ENCODE results near the gene SIRT3.

Gene SIRT3

DNA sequence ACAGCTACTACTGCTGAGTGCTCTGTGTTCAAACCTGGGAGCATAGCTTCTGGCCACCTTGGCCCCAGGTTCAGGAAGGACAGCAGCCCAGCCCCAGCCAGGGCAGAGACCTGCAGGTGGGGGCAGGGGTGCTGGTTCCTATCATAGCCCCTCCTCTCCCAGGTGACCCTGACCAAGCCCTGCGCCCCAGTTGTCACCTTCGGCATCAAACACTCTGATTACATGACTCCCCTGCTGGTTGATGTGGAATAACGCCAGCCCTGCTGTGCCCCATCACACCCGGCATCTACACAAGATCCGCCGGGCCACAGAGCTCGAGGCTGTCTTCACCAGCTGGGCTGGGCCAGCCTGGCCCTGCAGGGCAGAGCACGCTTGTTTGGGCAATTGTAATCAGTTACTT, 36.4 kb downstream of the SIRT3 start:
- peak; percentile 12; the same call in 2 of the 3 replicates for ATAC-seq
- TF ChIP-seq SNAI2 (CRISPR knock-in tag; IDR thresholded peaks at IDR 0.05) (no peak), ESRRG (CRISPR knock-in tag; IDR thresholded peaks at IDR 0.05) (no peak), ISL1 (CRISPR knock-in tag; IDR thresholded peaks at IDR 0.05) (no peak), OSR1 (CRISPR knock-in tag; IDR thresholded peaks at IDR 0.05) (no peak), RARB (CRISPR knock-in tag; IDR thresholded peaks at IDR 0.05) (no peak), ZC3H10 (CRISPR knock-in tag; IDR thresholded peaks at IDR 0.05) (no peak), GLIS3 (CRISPR knock-in tag; IDR thresholded peaks at IDR 0.05) (no peak), ZFP3 (CRISPR knock-in tag; IDR thresholded peaks at IDR 0.05) (no peak), ZNF70 (CRISPR knock-in tag; IDR thresholded peaks at IDR 0.05) (no peak), TCF4 (CRISPR knock-in tag; IDR thresholded peaks at IDR 0.05; ENCODE audit: borderline replicate concordance) (no peak), CSDC2 (CRISPR knock-in tag; IDR thresholded peaks at IDR 0.05) (no peak), ZNF565 (CRISPR knock-in tag; conservative IDR thresholded peaks at IDR 0.05; ENCODE audit: low read depth) (no peak), TOX (CRISPR knock-in tag; IDR thresholded peaks at IDR 0.05; ENCODE audit: borderline replicate concordance) (no peak), PPARA (CRISPR knock-in tag; IDR thresholded peaks at IDR 0.05; ENCODE audit: borderline replicate concordance) (no peak), ZNF8 (CRISPR knock-in tag; IDR thresholded peaks at IDR 0.05) (no peak)
- TF ChIP-seq, protein P1, sequence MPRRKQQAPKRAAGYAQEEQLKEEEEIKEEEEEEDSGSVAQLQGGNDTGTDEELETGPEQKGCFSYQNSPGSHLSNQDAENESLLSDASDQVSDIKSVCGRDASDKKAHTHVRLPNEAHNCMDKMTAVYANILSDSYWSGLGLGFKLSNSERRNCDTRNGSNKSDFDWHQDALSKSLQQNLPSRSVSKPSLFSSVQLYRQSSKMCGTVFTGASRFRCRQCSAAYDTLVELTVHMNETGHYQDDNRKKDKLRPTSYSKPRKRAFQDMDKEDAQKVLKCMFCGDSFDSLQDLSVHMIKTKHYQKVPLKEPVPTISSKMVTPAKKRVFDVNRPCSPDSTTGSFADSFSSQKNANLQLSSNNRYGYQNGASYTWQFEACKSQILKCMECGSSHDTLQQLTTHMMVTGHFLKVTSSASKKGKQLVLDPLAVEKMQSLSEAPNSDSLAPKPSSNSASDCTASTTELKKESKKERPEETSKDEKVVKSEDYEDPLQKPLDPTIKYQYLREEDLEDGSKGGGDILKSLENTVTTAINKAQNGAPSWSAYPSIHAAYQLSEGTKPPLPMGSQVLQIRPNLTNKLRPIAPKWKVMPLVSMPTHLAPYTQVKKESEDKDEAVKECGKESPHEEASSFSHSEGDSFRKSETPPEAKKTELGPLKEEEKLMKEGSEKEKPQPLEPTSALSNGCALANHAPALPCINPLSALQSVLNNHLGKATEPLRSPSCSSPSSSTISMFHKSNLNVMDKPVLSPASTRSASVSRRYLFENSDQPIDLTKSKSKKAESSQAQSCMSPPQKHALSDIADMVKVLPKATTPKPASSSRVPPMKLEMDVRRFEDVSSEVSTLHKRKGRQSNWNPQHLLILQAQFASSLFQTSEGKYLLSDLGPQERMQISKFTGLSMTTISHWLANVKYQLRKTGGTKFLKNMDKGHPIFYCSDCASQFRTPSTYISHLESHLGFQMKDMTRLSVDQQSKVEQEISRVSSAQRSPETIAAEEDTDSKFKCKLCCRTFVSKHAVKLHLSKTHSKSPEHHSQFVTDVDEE (CRISPR knock-in tag; IDR thresholded peaks at IDR 0.05), result no peak
- TF ChIP-seq, protein P2, sequence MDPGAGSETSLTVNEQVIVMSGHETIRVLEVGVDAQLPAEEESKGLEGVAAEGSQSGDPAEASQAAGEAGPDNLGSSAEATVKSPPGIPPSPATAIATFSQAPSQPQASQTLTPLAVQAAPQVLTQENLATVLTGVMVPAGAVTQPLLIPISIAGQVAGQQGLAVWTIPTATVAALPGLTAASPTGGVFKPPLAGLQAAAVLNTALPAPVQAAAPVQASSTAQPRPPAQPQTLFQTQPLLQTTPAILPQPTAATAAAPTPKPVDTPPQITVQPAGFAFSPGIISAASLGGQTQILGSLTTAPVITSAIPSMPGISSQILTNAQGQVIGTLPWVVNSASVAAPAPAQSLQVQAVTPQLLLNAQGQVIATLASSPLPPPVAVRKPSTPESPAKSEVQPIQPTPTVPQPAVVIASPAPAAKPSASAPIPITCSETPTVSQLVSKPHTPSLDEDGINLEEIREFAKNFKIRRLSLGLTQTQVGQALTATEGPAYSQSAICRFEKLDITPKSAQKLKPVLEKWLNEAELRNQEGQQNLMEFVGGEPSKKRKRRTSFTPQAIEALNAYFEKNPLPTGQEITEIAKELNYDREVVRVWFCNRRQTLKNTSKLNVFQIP (CRISPR knock-in tag; IDR thresholded peaks at IDR 0.05; ENCODE audit: borderline replicate concordance, low read depth), result no peak

DNA sequence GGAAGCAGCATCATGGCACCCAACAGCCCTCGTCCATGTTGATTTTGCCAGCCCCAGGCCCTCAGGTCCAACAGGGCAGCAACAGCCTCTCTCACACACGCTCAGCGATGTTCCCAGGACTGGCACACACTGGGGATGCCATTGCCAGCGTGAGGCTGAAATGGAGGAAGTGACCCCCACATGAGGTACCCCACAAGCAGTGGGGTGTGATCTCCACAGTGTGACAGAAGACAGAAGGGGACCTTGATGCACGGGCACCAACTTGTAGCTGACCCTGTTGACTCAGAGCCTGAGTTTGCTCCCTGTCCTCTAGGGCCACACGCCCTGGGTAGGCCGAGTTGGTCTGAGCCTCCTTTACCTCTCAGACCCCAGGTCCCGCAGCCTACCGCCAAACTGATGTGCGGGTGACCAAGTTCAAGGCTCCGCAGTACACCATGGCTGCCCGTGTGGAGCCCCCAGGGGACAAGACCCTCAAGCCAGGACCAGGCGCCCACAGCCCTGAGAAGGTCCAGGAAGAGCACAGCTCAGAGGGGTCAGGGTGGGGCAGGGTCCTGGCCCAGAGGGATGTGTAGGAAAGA, 37.0 kb downstream of the SIRT3 start:
- ATAC-seq, result peak; percentile 14; the same call in 2 of the 3 replicates
- TF ChIP-seq ZNF8 (CRISPR knock-in tag; IDR thresholded peaks at IDR 0.05) (no peak), ZFP30 (CRISPR knock-in tag; IDR thresholded peaks at IDR 0.05) (no peak), PPARA (CRISPR knock-in tag; IDR thresholded peaks at IDR 0.05; ENCODE audit: borderline replicate concordance) (no peak), OSR1 (CRISPR knock-in tag; IDR thresholded peaks at IDR 0.05) (no peak), SNAI2 (CRISPR knock-in tag; IDR thresholded peaks at IDR 0.05) (no peak), TCF4 (CRISPR knock-in tag; IDR thresholded peaks at IDR 0.05; ENCODE audit: borderline replicate concordance) (no peak), RARB (CRISPR knock-in tag; IDR thresholded peaks at IDR 0.05) (no peak)
- TF ChIP-seq, protein P2 (CRISPR knock-in tag; IDR thresholded peaks at IDR 0.05; ENCODE audit: borderline replicate concordance, low read depth), result no peak
- TF ChIP-seq, protein P3, sequence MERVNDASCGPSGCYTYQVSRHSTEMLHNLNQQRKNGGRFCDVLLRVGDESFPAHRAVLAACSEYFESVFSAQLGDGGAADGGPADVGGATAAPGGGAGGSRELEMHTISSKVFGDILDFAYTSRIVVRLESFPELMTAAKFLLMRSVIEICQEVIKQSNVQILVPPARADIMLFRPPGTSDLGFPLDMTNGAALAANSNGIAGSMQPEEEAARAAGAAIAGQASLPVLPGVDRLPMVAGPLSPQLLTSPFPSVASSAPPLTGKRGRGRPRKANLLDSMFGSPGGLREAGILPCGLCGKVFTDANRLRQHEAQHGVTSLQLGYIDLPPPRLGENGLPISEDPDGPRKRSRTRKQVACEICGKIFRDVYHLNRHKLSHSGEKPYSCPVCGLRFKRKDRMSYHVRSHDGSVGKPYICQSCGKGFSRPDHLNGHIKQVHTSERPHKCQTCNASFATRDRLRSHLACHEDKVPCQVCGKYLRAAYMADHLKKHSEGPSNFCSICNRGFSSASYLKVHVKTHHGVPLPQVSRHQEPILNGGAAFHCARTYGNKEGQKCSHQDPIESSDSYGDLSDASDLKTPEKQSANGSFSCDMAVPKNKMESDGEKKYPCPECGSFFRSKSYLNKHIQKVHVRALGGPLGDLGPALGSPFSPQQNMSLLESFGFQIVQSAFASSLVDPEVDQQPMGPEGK (CRISPR knock-in tag; IDR thresholded peaks at IDR 0.05; ENCODE audit: borderline replicate concordance), result no peak

DNA sequence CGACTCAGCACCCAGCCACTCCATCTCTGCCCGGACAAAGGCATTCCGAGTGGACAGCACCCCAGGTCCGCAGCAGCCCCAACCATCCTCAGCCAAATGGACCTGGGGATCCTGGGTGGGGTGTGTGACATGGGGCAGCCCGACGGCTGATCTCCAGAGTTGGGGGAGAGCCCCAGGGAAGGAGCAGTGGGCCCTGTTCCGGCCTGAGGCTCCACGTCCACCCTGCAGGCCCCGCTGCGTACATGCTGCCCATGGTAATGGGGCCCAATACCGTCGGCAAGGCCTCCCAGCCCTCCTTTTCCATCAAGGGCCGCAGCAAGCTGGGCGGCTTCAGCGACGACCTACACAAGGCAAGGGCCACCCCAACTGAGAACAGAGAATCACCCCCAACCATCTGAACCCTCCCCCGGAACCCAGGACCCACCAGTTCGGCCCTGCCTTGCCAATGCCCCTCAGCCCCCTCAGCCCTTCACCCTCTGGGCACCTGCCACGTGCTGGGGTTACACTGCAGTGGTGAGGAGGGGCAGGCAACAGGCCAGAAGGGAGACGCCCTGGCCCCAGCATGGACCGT, 37.8 kb downstream of the SIRT3 start:
- no peak for ATAC-seq
- no peak for TF ChIP-seq ZNF70 (CRISPR knock-in tag; IDR thresholded peaks at IDR 0.05)
- no peak for TF ChIP-seq TOX (CRISPR knock-in tag; IDR thresholded peaks at IDR 0.05; ENCODE audit: borderline replicate concordance)
- no peak for TF ChIP-seq OSR1 (CRISPR knock-in tag; IDR thresholded peaks at IDR 0.05)
- TF ChIP-seq ZNF565 (CRISPR knock-in tag; conservative IDR thresholded peaks at IDR 0.05; ENCODE audit: low read depth), result no peak
- TF ChIP-seq ZFP30 (CRISPR knock-in tag; IDR thresholded peaks at IDR 0.05), result no peak
- TF ChIP-seq ISL1 (CRISPR knock-in tag; IDR thresholded peaks at IDR 0.05), result no peak

Measured in SK-N-SH treated with all-trans-retinoic acid at 6 μM for 48 hours (cell line).